ENCODE measurements around the gene OSTM1.

DNA sequence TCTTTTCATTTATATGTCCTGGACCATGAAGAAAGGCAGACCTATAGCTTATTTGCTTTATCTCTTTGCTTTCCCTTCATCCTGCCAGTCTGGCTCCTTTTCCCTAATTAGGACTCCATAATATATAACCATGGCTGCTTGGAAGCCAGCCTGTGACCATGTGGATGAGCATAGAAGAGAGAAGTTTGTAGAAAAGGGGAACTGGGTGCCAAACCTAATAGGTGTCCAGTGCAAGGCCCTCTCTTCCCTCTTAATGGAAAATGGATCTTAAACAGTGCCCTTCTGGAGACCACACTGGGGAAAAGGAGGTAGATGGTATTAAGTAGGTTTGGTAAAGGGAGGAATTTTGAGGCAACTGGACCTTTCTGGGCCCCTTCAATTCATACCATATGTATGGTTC is 16.7 kb upstream of the OSTM1 start:
- no peak for TF ChIP-seq RCOR1 (IDR thresholded peaks at IDR 0.05; ENCODE audit: low read length)
- no peak for TF ChIP-seq JUND (IDR thresholded peaks at IDR 0.05)

Data from SK-N-SH (cell line).